Stimulated activated CD4-positive, alpha-beta T cell treated with anti-CD3 and anti-CD28 coated beads, TNF-alpha, amount 100 ng/mL, for 1 hour (primary cell): ENCODE measurements around the gene GMDS.

ENCODE experiments used
- DNase-seq, 3 donors: peaks; one replicate each; pipeline ENCODE4 v3.0.0-alpha.2; 2020; ENCODE audit warnings: low read depth in 3 of 3, low spot score in 1 of 3

GMDS gene

GRCh38 chr6:2044192-2044591, 201.2 kb downstream of the GMDS start:
- no peak for DNase-seq

GRCh38 chr6:2042956-2043648, 202.3 kb downstream of the GMDS start:
- DNase-seq: no peak

- no peak for DNase-seq
Measured at GRCh38 chr6:2038092-2038491, 207.3 kb downstream of the GMDS start.

GRCh38 chr6:2037237-2037926, 208.0 kb downstream of the GMDS start:
- no peak for DNase-seq

GRCh38 chr6:2036710-2037023, 208.7 kb downstream of the GMDS start:
- no peak for DNase-seq

GRCh38 chr6:2035826-2036709, 209.3 kb downstream of the GMDS start:
- no peak for DNase-seq

- DNase-seq: no peak
Measured at GRCh38 chr6:2035046-2035445, 210.4 kb downstream of the GMDS start.

- DNase-seq: no peak
Measured at GRCh38 chr6:2034256-2034655, 211.1 kb downstream of the GMDS start.

- no peak for DNase-seq
Measured at GRCh38 chr6:2033544-2033943, 211.9 kb downstream of the GMDS start.

GRCh38 chr6:2030682-2031244, 214.6 kb downstream of the GMDS start:
- DNase-seq: no peak

GRCh38 chr6:2029952-2030351, 215.5 kb downstream of the GMDS start:
- DNase-seq: no peak

- DNase-seq: no peak
Measured at GRCh38 chr6:2029130-2029794, 216.1 kb downstream of the GMDS start.

- DNase-seq: no peak
Measured at GRCh38 chr6:2028457-2029038, 216.9 kb downstream of the GMDS start.

GRCh38 chr6:2026133-2026532, 219.3 kb downstream of the GMDS start:
- DNase-seq: no peak

- no peak for DNase-seq
Measured at GRCh38 chr6:2021713-2022125, 223.7 kb downstream of the GMDS start.

- no peak for DNase-seq
Measured at GRCh38 chr6:2020909-2021308, 224.5 kb downstream of the GMDS start.

GRCh38 chr6:2019051-2019450, 226.4 kb downstream of the GMDS start:
- no peak for DNase-seq

- no peak for DNase-seq
Measured at GRCh38 chr6:2016040-2016439, 229.4 kb downstream of the GMDS start.

GRCh38 chr6:2008383-2008976, 236.9 kb downstream of the GMDS start:
- DNase-seq: no peak

GRCh38 chr6:2007165-2007564, 238.2 kb downstream of the GMDS start:
- DNase-seq: no peak
